Natural killer cell treated with Interleukin-12 subunit alpha and Interleukin-12 subunit beta and Interleukin-15 and Interleukin-18, amount 100 ng/mL, for 72 hours (primary cell): ENCODE measurements around the gene FAM131A. TPM values are rescaled to one million over a fixed set of nuclear protein-coding genes. Genes with fewer than 3 reads are reported as not detected.
A peak's percentile ranks its signal among the peaks of the same experiment; 100 is the strongest.

ENCODE experiments used
- ATAC-seq, 2 donors: fragments of 150-1000 bp; cut with Tn5 transposase in 1 of 2; sonication (Bioruptor Pico), chemical (Tn5 transposase) in 1 of 2; 2 replicates each; pipeline ENCODE4 v1.10.0; 2021
- DNase-seq: peaks from one replicate; pipeline ENCODE4 v3.0.0; 2022; ENCODE audit warnings: low spot score
- H3K27ac Mint-ChIP-seq, 2 donors: 1 replicate in 1 of 2; 2 replicates in 1 of 2; pipeline ENCODE4 v1.8.0; 2022; ENCODE audit warnings: mixed read lengths in 2 of 2, mild to moderate bottlenecking in 1 of 2, moderate library complexity in 1 of 2
- H3K27me3 Mint-ChIP-seq, 2 donors: 1 replicate in 1 of 2; 2 replicates in 1 of 2; pipeline ENCODE4 v1.8.0; 2022; ENCODE audit warnings: mixed read lengths in 2 of 2
- H3K36me3 Mint-ChIP-seq: one replicate; pipeline ENCODE4 v1.8.0; 2022; ENCODE audit warnings: mixed read lengths
- H3K4me1 Mint-ChIP-seq, 2 donors: 1 replicate in 1 of 2; 2 replicates in 1 of 2; pipeline ENCODE4 v1.8.0; 2022; ENCODE audit warnings: low read depth in 2 of 2, mixed read lengths in 2 of 2, mild to moderate bottlenecking in 1 of 2
- H3K4me3 Mint-ChIP-seq: one replicate; pipeline ENCODE4 v1.8.0; 2022; ENCODE audit warnings: mixed read lengths
- H3K9me3 Mint-ChIP-seq: 2 replicates; pipeline ENCODE4 v1.8.0; 2022; ENCODE audit warnings: mixed read lengths
- total RNA-seq, 2 donors: library from RNA; stranded (reverse); gene quantifications; one replicate each; pipeline ENCODE4 v1.2.3, GENCODE V29; 2022

The FAM131A gene
- total RNA-seq, 2 donors from 2014 or later: 3.2 to 5.8 TPM

GRCh38 chr3:184350618-184351017 lies 13.2 kb downstream of the FAM131A start:
- DNase-seq (no peak), ATAC-seq (no peak)
- Mint-ChIP-seq H3K9me3 (no peaks in the 10 kb centered on the region), H3K4me1 (peaks cover 0 to 12% of the 10 kb centered on the region in 2 donors), H3K36me3 (no peaks in the 10 kb centered on the region), H3K27me3 (no peaks in the 10 kb centered on the region), H3K4me3 (no peak overlapping the region), H3K27ac (no peak overlapping the region)

GRCh38 chr3:184351511-184352148 lies 14.2 kb downstream of the FAM131A start:
- ATAC-seq (no peak), DNase-seq (no peak)
- no peaks in the 10 kb centered on the region for H3K36me3 Mint-ChIP-seq
- no peak overlapping the region for H3K4me3 Mint-ChIP-seq
- peaks cover 0 to 12% of the 10 kb centered on the region in 2 donors for H3K4me1 Mint-ChIP-seq
- no peaks in the 10 kb centered on the region for H3K9me3 Mint-ChIP-seq
- H3K27me3 Mint-ChIP-seq: no peaks in the 10 kb centered on the region
- peak overlapping the region in 1 of 2 donors; percentile 36 for H3K27ac Mint-ChIP-seq

- no peaks in the 10 kb centered on the region for H3K9me3 Mint-ChIP-seq
- no peak for DNase-seq
- H3K27ac Mint-ChIP-seq: no peak overlapping the region
- H3K4me3 Mint-ChIP-seq: no peak overlapping the region
- H3K4me1 Mint-ChIP-seq: peaks cover 0 to 12% of the 10 kb centered on the region in 2 donors
- no peaks in the 10 kb centered on the region for H3K27me3 Mint-ChIP-seq
- ATAC-seq: no peak
- no peaks in the 10 kb centered on the region for H3K36me3 Mint-ChIP-seq
Measured at GRCh38 chr3:184352149-184352785, 14.9 kb downstream of the FAM131A start.

- ATAC-seq: no peak
- H3K27ac Mint-ChIP-seq: no peak overlapping the region
- no peaks in the 10 kb centered on the region for H3K36me3 Mint-ChIP-seq
- no peaks in the 10 kb centered on the region for H3K27me3 Mint-ChIP-seq
- H3K9me3 Mint-ChIP-seq: no peaks in the 10 kb centered on the region
- H3K4me3 Mint-ChIP-seq: no peak overlapping the region
- DNase-seq: no peak
- peaks cover 0 to 8% of the 10 kb centered on the region in 2 donors for H3K4me1 Mint-ChIP-seq
Measured at GRCh38 chr3:184352897-184353545, 15.6 kb downstream of the FAM131A start.

GRCh38 chr3:184353546-184353941 lies 16.1 kb downstream of the FAM131A start:
- peaks cover 0 to 8% of the 10 kb centered on the region in 2 donors for H3K4me1 Mint-ChIP-seq
- peak overlapping the region; percentile 38 for H3K4me3 Mint-ChIP-seq
- H3K9me3 Mint-ChIP-seq: no peaks in the 10 kb centered on the region
- H3K27me3 Mint-ChIP-seq: no peaks in the 10 kb centered on the region
- H3K36me3 Mint-ChIP-seq: no peaks in the 10 kb centered on the region
- ATAC-seq: no peak
- no peak for DNase-seq
- peak overlapping the region in 1 of 2 donors; percentile 76 for H3K27ac Mint-ChIP-seq

GRCh38 chr3:184354121-184354728 lies 16.8 kb downstream of the FAM131A start:
- peak; percentile 84 to 92 for ATAC-seq
- Mint-ChIP-seq H3K36me3 (no peaks in the 10 kb centered on the region), H3K4me3 (peak overlapping the region; percentile 38), H3K27ac (peak overlapping the region in 1 of 2 donors; percentile 76), H3K9me3 (no peaks in the 10 kb centered on the region), H3K4me1 (peaks cover 0 to 8% of the 10 kb centered on the region in 2 donors), H3K27me3 (no peaks in the 10 kb centered on the region)
- DNase-seq: no peak

- no peak overlapping the region for H3K4me3 Mint-ChIP-seq
- no peak for DNase-seq
- no peak for ATAC-seq
- peaks cover under 1 to 9% of the 10 kb centered on the region in 2 donors for H3K4me1 Mint-ChIP-seq
- H3K36me3 Mint-ChIP-seq: no peaks in the 10 kb centered on the region
- no peaks in the 10 kb centered on the region for H3K9me3 Mint-ChIP-seq
- no peaks in the 10 kb centered on the region for H3K27me3 Mint-ChIP-seq
- peak overlapping the region in 1 of 2 donors; percentile 38 for H3K27ac Mint-ChIP-seq
Measured at GRCh38 chr3:184354754-184355153, 17.4 kb downstream of the FAM131A start.

- Mint-ChIP-seq H3K36me3 (no peaks in the 10 kb centered on the region), H3K27me3 (no peaks in the 10 kb centered on the region), H3K4me3 (no peak overlapping the region), H3K27ac (peak overlapping the region in 1 of 2 donors; percentile 38), H3K4me1 (peaks cover 6 to 13% of the 10 kb centered on the region in 2 donors), H3K9me3 (no peaks in the 10 kb centered on the region)
- ATAC-seq (no peak), DNase-seq (no peak)
Measured at GRCh38 chr3:184355261-184356040, 18.1 kb downstream of the FAM131A start.

GRCh38 chr3:184357248-184358123 lies 20.1 kb downstream of the FAM131A start:
- H3K36me3 Mint-ChIP-seq: no peaks in the 10 kb centered on the region
- no peaks in the 10 kb centered on the region for H3K27me3 Mint-ChIP-seq
- no peaks in the 10 kb centered on the region for H3K9me3 Mint-ChIP-seq
- DNase-seq: no peak
- H3K4me1 Mint-ChIP-seq: peaks cover 11 to 15% of the 10 kb centered on the region in 2 donors
- ATAC-seq: no peak
- H3K4me3 Mint-ChIP-seq: no peak overlapping the region
- H3K27ac Mint-ChIP-seq: no peak overlapping the region

GRCh38 chr3:184358124-184358767 lies 20.8 kb downstream of the FAM131A start:
- Mint-ChIP-seq H3K4me1 (peaks cover 14 to 18% of the 10 kb centered on the region in 2 donors), H3K27me3 (no peaks in the 10 kb centered on the region), H3K9me3 (no peaks in the 10 kb centered on the region), H3K4me3 (no peak overlapping the region), H3K27ac (no peak overlapping the region), H3K36me3 (no peaks in the 10 kb centered on the region)
- no peak for ATAC-seq
- no peak for DNase-seq

GRCh38 chr3:184358921-184359350 lies 21.5 kb downstream of the FAM131A start:
- DNase-seq: no peak
- H3K9me3 Mint-ChIP-seq: no peaks in the 10 kb centered on the region
- H3K27ac Mint-ChIP-seq: no peak overlapping the region
- H3K4me1 Mint-ChIP-seq: peaks cover 18 to 20% of the 10 kb centered on the region in 2 donors
- no peak overlapping the region for H3K4me3 Mint-ChIP-seq
- H3K36me3 Mint-ChIP-seq: no peaks in the 10 kb centered on the region
- no peaks in the 10 kb centered on the region for H3K27me3 Mint-ChIP-seq
- no peak for ATAC-seq

- DNase-seq (no peak), ATAC-seq (no peak)
- Mint-ChIP-seq H3K27ac (no peak overlapping the region), H3K36me3 (peaks cover 4% of the 10 kb centered on the region), H3K9me3 (no peaks in the 10 kb centered on the region), H3K27me3 (no peaks in the 10 kb centered on the region), H3K4me3 (peak overlapping the region; percentile 65), H3K4me1 (peaks cover 20 to 26% of the 10 kb centered on the region in 2 donors)
Measured at GRCh38 chr3:184359610-184360009, 22.2 kb downstream of the FAM131A start.
